Measurements from ENCODE around the gene SUMF1. TPM values are rescaled to one million over a fixed set of nuclear protein-coding genes. Genes with fewer than 3 reads are reported as not detected.
A peak's percentile ranks its signal among the peaks of the same experiment; 100 is the strongest.

The SUMF1 gene
- total and polyA plus RNA-seq, 2 of the 13 experiments (the other 11 are each of a cell fraction or from before 2014, with no cell fraction given) = 18.5 to 28.9 TPM

- TF ChIP-seq SKIL (CRISPR knock-in tag; IDR thresholded peaks at IDR 0.05; ENCODE audit: borderline replicate concordance) = no peak
- TF ChIP-seq ZIK1 (CRISPR knock-in tag; IDR thresholded peaks at IDR 0.05; ENCODE audit: borderline replicate concordance, low read depth) = no peak
- TF ChIP-seq MLLT10 (CRISPR knock-in tag; IDR thresholded peaks at IDR 0.05) = no peak
- TF ChIP-seq AHDC1 (CRISPR knock-in tag; IDR thresholded peaks at IDR 0.05; ENCODE audit: borderline replicate concordance) = peak; percentile 58; the same call in 1 of the 2 replicates
- no peak for TF ChIP-seq RAD21 (CRISPR knock-in tag; IDR thresholded peaks at IDR 0.05)
- TF ChIP-seq PAXIP1 (CRISPR knock-in tag; conservative IDR thresholded peaks at IDR 0.05) = peak; percentile 76
- no peak for TF ChIP-seq TCF7L2 (IDR thresholded peaks at IDR 0.05; ENCODE audit: low read depth, low read length)
- no peak for TF ChIP-seq TGIF2 (CRISPR knock-in tag; IDR thresholded peaks at IDR 0.05)
- no peak for TF ChIP-seq TCF7 (IDR thresholded peaks at IDR 0.05; ENCODE audit: low read depth)
- TF ChIP-seq ZNF552 (CRISPR knock-in tag; IDR thresholded peaks at IDR 0.05; ENCODE audit: borderline replicate concordance) = no peak
- TF ChIP-seq LRRFIP1 (CRISPR knock-in tag; conservative IDR thresholded peaks at IDR 0.05) = no peak
- no peak for TF ChIP-seq ZNF737 (CRISPR knock-in tag; IDR thresholded peaks at IDR 0.05; ENCODE audit: borderline replicate concordance)
- TF ChIP-seq JDP2 (CRISPR knock-in tag; IDR thresholded peaks at IDR 0.05; ENCODE audit: borderline replicate concordance) = no peak
- TF ChIP-seq NFE2L1 (CRISPR knock-in tag; IDR thresholded peaks at IDR 0.05; ENCODE audit: borderline replicate concordance) = no peak
- TF ChIP-seq ZFP36L1 (CRISPR knock-in tag; IDR thresholded peaks at IDR 0.05) = no peak
- TF ChIP-seq ZNF644 (CRISPR knock-in tag; IDR thresholded peaks at IDR 0.05; ENCODE audit: low read depth) = peak; percentile 53; the same call in 1 of the 2 replicates
Measured at GRCh38 chr3:4426782-4427344, 40.2 kb downstream of the SUMF1 start (continued).
